DND-41 (cell line): ENCODE data around the gene CHST12.

Experiments used
- CTCF ChIP-seq: IDR thresholded peaks from 2 replicates; pipeline ENCODE4 v1.5.1; 2012; ENCODE audit warnings: borderline replicate concordance, low read length, moderate library complexity, mild to moderate bottlenecking; ENCODE audit not compliant: poor library complexity, severe bottlenecking; ENCODE audit errors: extremely low read depth
- EZH2 ChIP-seq: IDR thresholded peaks from 3 replicates; pipeline ENCODE4 v1.6.1; 2012; ENCODE audit warnings: borderline replicate concordance, low read depth, mild to moderate bottlenecking, moderate library complexity, low read length, inconsistent platforms; ENCODE audit not compliant: severe bottlenecking

DNA sequence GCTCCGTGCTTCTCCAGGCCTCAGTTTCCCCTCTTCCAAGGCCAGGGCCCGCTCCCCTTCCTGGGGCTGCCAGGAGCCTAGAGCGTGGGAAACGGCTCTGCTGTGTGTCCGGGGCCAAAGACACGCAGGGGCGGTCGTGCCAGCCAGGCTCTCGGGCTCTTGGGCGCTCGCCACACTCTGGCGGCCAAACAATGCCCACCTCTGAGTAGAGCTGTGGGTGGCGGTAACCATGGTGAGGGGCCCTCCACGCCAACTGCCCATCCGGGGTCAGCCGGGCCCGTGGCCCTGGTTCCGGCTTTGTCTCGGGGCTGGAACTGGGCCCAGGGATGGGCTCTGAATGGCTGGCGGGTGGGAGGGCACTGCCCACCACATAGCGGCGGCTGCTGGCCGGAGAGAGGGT, 56.8 kb downstream of the CHST12 start:
- TF ChIP-seq CTCF (no peak), EZH2 (no peak)
